Fibroblast of pulmonary artery (primary cell): ENCODE measurements around the gene FOXJ1.

Source experiments
- DNase-seq: peaks from one replicate; pipeline ENCODE4 v3.0.0-alpha.2; 2010; ENCODE audit warnings: low read depth
- H3K4me3 ChIP-seq: replicated peaks from 2 replicates; pipeline ENCODE4 v1.5.1; 2011; ENCODE audit warnings: low read depth, mild to moderate bottlenecking, control low read depth, low read length, moderate library complexity
- TF ChIP-seq, protein P1 (sequence below): IDR thresholded peaks from 2 replicates; pipeline ENCODE4 v1.5.1; 2011; ENCODE audit warnings: mild to moderate bottlenecking, control low read depth, low read length, inconsistent platforms; ENCODE audit errors: missing control alignments

Gene FOXJ1

DNA sequence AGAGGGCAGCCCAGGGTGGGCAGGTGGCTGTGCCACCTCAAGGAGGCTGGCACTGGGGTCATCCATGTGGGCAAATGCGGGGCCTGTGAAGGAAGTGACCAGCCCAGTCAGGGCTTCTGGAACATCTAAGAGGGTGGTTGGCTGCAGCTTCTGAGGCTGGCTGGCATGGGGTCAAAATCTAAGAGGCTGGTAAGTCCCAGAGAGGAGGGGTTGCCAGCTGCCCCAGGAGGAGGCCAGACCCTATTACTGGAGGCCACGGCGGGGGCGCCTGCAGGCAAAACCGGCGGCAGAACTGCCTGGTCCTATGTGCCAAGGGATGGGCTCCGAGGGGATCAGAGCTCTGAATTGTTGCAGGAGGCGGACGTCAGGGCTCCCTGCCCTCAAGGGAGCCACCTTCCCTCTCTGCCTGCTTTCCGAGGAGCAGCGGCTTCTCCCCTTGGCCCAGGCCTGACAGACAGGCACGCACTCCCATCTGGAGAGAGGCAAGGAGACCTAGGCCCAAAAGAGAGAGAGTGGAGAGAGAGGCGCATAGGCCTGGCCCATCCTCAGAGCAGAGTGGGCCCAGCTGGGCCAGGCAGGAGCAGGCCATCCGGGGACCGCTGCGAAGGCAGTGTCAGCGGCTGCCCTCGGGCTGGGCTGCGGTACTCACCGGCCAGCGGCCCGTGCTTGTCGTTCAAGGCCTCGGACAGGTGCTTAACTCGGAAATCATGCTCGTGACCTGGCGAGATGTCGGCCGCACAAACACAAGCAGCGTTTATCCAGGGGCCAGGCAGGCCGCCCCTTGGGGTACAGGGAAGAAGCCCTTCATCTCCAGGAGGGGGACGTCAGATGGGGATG is 51.1 kb downstream of the FOXJ1 start:
- H3K4me3 ChIP-seq: no peak overlapping the region
- DNase-seq: no peak
- TF ChIP-seq, protein P1, sequence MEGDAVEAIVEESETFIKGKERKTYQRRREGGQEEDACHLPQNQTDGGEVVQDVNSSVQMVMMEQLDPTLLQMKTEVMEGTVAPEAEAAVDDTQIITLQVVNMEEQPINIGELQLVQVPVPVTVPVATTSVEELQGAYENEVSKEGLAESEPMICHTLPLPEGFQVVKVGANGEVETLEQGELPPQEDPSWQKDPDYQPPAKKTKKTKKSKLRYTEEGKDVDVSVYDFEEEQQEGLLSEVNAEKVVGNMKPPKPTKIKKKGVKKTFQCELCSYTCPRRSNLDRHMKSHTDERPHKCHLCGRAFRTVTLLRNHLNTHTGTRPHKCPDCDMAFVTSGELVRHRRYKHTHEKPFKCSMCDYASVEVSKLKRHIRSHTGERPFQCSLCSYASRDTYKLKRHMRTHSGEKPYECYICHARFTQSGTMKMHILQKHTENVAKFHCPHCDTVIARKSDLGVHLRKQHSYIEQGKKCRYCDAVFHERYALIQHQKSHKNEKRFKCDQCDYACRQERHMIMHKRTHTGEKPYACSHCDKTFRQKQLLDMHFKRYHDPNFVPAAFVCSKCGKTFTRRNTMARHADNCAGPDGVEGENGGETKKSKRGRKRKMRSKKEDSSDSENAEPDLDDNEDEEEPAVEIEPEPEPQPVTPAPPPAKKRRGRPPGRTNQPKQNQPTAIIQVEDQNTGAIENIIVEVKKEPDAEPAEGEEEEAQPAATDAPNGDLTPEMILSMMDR: no peak

GRCh38 chr17:76088868-76089576 is 52.0 kb downstream of the FOXJ1 start:
- no peak overlapping the region for H3K4me3 ChIP-seq
- DNase-seq: no peak
- TF ChIP-seq, protein P1: no peak

- TF ChIP-seq, protein P1: no peak
- no peak overlapping the region for H3K4me3 ChIP-seq
- DNase-seq: no peak
These were observed 52.8 kb downstream of the FOXJ1 start for GRCh38 chr17:76088041-76088867.

DNA sequence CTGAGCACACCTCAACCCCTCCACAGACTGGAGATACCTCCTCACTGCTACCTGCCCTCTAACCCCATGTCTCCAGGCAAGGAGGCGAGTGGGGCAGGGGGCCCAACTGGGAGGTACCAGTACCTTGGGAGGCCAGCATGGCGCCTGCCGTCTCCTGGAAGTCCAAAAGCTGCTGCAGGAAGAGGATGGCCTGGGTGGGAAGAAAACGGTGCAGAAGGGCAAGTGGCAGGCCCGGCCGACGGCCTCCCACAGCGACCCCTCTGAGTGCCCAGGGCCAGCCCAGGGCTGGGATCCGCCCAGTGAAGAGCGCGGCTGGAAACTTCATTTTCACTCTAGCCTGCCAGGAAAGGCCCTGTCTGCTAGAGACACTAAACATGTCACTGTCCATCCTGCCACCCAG is 53.5 kb downstream of the FOXJ1 start:
- TF ChIP-seq, protein P1: no peak
- DNase-seq: no peak
- no peak overlapping the region for H3K4me3 ChIP-seq

DNA sequence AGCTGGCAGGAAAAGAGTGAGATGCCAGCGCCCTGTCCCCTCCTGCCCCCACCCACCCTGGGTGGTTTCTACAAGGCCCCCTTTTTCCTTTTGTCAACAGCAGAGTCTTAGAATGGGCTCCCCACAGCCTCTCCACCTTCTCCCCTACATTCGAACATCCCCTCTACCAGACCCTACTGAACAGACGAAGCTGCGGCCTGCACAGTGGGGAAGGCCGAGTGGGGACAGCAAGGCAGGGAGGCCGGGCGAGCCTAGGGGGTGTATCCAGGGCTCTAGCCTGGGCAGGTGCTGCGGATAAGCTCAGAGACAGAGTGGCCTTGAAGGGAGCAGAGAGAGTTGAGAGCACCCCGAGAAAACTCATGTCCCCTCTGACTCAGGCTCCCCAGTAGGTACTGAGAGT is 54.7 kb downstream of the FOXJ1 start:
- DNase-seq: no peak
- H3K4me3 ChIP-seq: no peak overlapping the region
- TF ChIP-seq, protein P1: no peak
